Activated T-cell treated with anti-CD3 and anti-CD28 coated beads for 24 hours (primary cell): Measurements from ENCODE around the gene NMRK2.
"Not testable (repeated sequence)": the region's sequence is repeated elsewhere in the genome, so short reads cannot be mapped to it uniquely, and the experiment has no call there.

ENCODE experiments used
- DNase-seq: peaks from one replicate; pipeline ENCODE4 v3.0.0-alpha.2; 2020; ENCODE audit warnings: low read depth

Gene NMRK2

DNA sequence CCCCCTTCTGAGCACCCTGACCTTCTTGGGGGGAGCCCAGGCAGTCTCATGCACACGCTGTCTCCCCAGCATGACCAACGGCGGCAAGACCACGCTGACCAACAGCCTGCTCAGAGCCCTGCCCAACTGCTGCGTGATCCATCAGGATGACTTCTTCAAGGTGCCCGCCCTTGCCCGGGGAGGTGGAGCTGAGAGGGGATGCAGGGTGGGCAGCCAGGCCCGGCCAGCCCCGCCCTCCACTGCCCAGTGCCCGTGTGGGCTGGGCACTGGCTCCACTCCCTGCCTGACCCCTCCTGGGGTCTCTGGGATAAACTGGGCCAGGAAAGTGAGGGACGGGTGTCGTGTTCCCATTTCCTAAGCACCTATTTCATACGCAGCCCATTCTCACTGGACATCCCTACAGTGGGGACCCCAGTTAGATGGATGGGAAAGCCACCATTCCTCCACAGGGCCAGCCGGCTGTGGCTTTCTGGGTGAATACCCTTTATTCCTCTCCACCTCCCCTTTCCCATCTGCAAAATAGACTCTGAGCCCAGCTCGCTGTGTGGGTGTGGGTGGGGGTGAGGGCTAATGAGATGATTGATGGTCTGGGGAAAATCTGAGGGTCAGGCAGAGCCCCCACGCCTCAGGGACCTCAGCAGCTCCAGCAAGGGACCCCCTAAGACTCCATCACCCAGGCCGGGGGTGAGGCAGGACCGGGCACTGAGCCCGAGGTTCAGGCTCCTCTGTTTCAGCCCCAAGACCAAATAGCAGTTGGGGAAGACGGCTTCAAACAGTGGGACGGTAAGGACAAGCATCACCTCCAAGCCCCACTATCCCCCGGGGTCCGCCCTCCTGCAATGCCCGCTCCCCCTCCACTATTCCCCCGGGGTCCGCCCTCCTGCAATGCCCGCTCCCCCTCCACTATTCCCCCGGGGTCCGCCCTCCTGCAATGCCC, 3.9 kb downstream of the NMRK2 start:
- no peak for DNase-seq

DNA sequence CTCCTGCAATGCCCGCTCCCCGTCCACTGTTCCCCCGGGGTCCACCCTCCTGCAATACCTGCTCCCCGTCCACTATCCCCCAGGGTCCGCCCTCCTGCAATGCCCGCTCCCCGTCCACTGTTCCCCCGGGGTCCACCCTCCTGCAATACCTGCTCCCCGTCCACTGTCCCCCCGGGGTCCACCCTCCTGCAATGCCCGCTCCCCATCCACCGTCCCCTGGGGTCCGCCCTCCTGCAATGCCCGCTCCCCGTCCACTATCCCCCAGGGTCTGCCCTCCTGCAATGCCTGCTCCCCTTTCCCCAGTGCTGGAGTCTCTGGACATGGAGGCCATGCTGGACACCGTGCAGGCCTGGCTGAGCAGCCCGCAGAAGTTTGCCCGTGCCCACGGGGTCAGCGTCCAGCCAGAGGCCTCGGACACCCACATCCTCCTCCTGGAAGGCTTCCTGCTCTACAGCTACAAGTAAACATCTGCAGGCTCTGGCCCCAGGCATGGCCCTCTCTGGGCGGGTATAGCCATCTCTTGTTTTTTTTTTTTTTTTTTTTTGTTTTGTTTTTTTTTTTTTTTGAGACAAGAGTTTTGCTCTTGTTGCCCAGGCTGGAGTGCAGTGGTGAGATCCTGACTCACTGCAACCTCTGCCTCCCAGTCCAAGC, 5.6 kb downstream of the NMRK2 start:
- DNase-seq, result not testable (repeated sequence)

DNA sequence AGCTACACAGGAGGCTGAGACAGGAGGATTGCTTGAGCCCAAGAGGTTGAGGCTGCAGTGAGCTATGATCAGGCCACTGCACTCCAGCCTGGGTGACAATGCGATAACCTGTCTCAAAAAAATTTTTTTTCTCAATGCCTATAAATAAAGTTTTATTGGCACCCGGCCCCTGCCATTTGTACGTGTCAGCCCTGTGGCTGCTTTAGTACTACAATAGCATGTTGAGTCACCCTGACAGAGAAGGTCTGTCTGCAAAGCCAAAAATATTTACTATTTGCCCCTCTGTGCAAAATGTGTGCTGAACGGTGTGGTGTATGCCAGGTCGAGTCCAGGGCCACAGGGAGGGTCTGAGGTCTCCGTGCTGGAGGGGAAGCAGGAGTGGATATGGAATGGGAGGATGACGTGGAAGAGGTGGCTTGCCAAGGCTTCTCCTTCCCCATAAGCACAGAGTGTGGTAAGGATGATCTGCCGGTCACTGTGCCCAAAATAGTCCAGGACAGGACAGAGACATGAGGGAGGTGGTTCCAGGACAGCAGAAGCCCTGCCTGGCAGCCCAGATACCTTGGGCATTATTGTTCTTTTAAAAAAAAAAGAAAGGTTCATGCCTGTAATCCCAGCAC, 10.0 kb downstream of the NMRK2 start:
- no peak for DNase-seq

DNA sequence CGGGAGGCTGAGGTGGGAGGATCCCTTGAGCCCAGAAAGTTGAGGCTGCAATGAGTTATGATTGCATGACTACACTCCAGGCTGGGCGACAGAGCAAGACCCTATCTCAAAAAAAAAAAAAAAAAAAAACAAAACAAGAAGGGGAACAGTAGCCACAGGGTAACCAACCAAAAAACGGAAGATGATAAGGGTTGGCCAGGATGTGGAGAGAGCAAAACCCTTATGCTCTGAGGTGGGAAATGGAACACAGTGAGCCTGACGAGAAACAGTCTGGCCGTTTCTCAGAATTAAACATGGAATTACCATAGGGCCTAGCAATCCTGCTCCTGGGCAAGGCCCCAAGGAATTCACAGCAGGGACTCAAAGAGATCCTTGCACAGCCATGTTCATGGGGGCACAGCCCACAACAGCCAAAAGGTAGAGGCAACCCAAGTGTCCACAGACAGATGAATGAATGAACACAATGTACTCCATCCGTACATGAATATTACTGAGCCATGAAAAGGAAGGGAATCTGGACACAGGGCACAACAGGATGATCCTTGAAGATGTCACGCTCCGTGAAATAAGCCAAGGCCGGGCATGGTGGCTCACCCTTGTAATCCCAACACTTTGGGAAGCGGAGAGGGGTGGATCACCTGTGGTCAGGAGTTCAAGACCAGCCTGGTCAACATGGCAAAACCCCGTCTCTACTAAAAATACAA, 11.3 kb downstream of the NMRK2 start:
- no peak for DNase-seq

DNA sequence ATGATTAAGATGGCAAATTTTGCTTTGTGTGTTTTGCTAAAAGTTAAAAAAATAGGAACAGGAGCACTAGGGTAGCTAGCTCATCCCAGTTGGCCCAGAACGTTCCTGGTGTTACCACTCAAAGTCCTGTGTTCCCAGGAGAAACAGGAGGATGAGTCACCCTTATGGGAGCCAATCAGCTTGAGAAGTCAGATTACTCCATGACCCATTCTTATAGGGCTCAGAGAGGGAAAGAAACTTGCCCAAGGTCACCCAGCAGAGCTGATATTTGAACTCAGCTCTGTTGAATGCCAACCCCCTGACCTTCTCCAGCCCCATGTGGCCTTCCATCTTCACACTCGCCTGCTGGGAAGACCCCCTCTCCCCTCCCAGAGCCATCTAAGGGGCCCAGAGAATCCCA, 13.0 kb downstream of the NMRK2 start:
- DNase-seq, result no peak

DNA sequence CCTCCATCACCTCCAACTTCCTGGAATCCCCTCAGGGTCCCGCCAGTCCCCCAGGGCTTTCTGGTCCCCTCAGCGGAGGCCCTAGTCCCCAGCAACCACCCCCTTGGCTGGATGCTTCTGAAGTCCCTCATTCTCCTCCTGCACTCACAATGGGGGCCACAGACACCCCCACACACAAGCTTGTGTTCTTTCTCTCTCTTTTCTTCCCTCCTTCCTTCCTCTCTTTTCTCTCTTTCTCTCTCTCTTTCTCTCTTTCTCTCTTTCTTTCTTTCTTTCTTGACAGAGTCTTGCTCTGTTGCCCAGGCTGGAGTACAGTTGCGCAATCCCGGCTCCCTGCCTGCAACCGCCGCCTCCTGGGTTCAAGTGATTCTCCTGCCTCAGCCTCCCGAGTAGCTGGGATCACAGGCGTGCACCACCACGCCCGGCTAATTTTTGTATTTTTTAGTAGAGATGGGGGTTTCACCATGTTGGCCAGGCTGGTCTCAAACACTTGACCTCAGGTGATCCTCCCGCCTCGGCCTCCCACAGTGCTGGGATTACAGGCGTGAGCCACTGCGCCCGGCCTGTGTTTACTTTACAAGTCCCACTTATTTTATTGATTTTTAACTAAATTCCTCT, 14.6 kb downstream of the NMRK2 start:
- not testable (repeated sequence) for DNase-seq

DNA sequence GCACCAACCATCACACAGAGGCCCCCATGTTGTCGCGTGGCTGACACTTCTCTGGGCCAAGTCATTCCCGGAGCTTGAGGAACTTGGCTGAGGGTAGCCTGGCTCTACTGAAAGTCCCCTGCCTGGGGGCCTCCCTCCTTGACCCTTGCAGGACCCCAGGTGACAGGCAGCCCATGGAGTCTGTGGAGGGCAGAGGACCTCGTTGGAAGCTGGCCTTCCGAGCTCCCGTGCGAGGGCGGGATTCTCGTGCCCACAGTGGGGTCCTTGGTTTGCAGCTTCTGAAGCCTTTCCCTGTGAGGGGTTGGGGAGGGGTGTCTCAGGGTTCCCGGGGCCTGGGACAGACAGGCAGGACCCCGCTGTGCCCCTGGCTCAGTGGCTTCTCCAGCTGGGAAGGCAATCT, 16.4 kb downstream of the NMRK2 start:
- DNase-seq, result no peak

DNA sequence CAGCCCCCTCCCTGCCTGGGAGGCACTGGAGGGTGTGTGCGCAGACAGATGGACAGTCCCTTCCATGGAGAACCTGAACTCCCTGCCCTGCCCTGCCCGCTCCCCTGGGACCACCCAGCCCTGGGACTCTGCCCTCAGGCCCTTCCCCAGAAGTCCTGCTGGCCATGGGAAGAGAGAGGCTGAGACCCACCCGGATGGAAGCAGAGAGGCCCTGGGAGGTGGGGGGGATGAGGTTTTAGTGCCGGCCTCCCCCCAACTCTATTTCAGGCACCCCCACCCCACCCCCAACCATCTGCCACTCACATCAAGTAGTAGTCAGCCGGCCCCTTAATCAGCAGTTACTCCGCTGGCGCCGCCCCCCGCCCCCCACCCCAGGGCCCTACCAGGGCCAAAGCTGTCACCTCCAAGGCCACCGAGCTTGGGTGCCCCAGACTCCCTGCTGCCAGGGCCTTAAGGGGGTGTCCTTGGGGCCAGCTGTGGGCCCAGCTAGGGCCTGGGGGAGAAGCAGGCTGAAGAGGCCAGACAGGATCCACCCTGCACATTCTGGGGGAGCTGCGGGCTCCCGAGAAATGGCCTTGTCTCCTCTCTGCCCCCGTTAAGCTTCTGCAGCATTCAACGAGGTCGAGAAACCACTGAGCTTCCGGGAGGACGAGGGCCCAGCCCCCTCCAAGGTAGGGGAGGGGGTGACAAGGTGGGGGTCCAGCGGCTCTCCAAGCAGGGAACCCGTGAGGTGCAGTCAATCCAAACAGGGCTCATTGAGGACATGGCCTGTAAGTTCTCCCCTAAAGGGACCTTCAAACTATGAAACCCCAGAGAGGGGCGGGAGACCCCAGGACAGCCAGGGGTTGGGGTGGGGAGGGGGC, 17.4 kb downstream of the NMRK2 start:
- no peak for DNase-seq

DNA sequence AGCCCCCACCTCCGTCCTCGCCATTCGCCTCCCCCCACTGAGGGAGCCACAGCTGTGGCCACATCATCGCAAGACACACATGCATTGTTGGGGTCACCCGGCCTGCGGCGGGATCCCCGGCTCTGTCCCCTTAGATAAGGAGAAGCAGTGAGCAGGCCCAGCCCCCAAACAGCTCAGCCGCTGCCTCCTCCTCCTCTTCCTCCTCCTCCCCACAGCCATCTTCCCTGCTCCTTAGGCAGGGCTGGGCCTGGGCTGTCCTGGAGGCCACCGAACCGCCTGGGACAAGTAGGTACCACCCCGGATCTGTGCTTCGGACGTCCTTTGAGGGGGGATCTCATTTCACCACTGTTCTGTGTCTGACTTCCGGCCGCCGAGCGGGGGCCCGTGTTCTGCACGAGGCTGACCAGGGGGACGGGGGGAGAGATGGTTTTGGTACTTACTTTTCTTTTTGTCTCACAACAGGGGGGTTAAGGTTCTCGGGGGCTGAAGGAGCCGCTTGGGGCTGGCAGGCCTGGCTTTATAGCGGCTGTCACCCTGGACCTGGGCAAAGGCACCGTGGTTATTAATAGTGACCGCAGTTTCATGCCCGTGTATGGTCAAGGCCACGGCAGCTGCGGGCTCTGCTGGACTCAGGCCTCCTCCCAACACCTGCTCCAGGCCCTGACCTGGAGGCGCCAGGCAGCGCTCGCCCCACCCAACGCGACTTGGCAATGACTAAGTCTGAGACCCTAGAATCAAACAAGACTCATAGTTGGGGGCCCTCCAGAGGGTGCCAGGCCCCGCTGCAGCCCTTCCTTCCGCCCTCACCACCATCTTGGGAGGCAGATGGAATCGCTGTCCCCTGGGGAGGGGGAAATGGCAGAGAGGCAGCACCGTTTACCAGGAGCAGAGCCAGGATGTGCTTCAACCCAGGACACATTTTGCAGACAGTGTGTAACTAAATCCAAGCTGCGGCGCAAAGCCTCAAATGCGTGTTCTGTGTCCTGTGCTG, 18.3 kb downstream of the NMRK2 start:
- no peak for DNase-seq

DNA sequence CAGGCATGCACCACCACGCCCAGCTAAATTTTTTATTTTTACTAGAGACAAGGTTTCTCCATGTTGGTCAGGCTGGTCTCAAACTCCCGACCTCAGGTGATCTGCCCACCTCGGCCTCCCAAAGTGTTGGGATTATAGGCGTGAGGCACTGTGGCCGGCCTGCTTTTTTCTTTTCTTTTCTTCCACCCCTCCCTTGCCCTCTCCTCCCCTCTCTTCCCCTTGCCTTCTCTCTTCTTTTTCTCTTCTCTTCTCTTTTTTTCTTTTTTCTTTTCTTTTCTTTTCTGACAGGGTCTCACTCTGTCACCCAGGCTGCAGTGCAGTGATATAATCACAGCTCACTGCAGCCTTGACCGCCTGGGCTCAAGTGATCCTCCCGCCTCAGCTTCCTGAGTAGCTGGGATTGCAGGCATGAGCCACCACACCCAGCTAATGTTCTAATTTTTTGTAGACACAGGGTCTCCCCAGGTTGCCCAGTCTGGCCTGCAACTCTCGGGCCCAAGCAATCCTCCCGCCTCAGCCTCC, 19.9 kb downstream of the NMRK2 start:
- not testable (repeated sequence) for DNase-seq

DNA sequence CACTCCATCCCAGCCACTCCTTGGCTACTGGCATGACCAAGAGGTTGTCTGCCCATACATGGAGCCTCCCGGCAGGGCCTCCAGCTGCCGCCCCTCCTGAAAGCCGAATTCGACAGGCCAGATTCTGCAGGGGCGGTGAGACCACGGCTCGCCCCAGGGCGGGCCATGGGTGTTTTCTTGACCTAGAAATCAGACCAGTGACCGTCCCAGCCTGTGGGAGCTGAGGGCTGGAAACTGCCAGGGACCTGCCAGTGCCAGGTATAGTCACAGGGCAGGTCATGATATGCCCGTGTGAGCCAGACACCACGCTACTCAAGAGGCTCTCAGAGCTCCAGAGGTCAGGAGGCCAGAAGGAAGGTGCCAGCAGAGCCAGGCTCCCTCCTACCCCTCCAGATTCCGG, 21.2 kb downstream of the NMRK2 start:
- DNase-seq, result no peak

DNA sequence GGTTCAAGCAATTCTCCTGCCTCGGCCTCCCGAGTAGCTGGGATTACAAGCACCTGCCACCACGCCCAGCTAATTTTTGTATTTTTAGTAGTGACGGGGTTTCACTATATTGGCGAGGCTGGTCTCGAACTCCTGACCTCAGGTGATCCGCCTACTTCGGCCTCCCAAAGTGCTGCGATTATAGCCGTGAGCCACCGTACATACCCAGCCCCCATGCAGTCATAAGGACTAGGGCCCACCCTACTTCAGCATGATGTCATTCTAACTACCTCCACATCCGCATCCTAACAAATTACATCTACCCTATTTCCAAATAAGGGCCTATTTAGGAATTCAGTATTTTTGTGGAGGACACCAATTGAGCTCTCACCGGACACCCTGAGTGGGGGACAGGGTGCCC, 22.4 kb downstream of the NMRK2 start:
- not testable (repeated sequence) for DNase-seq

DNA sequence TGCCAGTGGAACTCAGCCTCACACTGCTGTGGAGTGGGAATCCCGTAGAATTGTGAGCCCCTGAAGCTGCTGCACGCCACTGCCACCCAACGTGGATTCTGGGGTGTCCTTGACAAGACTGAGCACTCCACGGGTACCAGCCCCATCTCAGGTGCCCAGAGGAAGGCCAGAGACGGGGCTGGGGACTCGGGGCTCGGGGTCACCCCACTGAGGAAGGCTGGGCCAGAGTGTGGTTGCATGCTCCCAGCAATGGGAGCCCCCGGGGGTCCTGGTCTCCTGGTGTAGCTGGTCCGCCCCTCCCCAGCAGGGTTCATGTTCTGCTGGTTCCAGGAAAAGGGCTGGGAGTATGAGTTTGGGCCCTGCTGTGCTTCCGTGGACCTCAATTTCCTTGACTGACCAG, 22.8 kb downstream of the NMRK2 start:
- no peak for DNase-seq

DNA sequence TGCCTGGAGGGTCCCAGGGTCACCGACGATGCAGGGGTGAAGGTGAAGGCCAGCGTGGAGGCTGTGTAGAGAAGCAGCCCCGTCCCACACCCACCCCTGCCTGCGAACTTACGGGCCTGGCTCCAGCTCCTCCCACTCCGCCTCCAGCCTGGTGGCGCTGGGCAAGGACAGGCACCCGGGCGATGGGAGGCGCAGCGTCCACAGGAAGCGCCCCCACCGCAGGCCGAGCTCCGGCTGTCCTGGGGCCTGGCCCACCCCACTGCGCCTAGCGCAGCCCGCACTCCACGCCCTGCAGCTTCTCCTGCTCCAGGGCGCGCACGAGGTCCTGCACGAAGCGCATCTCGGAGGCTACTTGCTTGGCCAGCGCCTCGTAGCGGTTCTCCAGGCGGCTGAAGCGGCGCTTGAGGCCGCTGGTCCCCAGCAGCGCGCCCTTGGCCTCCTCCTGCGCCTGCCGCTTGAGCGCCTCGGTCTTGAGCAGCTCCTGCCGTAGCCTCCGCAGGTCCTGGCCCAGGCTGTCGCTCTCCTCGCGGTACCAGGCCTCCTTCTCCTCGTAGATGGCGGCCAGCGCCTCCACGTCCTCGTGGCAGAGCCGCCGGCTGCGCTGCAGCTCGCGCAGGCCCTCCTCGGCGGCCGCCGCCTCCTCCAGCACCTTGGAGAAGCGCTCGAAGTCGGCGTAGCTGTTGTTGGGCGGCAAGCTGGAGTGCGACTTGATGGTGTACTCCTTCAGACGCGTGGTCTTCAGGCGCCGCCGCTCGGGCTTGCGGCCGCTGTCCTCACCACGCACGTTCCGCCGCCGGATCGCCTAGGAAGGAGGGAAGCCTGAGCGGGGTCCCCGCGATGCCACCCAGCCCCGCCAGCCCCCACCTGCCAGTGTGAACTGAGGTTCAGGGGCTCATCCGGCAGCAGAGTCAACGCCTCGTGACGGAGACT, 26.2 kb downstream of the NMRK2 start:
- no peak for DNase-seq

DNA sequence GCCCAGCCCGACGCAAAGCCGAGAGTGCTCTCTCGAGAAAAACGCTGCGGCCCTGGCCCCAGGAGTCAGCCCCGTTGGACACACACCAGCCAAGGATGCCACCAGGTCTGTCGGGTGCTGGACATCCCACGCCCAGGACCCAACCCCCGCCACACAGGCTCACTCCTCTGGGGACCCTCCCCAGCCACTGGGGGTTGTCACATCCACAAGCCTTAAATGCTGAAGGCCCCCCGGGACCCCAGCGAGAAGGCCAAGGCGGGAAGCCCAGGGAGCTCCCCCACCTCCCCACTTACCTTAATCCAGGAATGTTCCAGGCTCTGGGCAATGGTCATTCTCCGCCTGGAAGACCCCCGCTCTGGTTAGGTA, 26.9 kb downstream of the NMRK2 start:
- DNase-seq, result no peak

DNA sequence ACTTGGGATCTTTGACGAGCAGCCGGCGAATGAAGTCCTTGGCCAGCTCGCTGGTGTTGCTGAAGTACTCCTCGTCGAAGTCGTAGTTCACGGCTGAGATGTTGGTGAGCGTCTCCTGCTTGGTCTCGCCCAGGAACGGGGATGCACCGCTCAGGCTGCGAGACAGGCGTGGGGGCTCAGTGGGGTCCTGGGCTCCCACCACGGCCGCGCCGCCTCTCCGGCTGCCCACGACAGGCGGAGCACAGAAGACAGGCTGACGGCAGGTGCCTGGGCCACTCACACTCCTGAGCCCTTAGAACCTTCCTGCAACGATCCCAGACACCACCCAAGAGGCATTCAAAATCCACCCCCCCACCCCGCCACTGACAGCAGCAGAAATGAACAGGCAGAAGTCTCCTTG, 28.1 kb downstream of the NMRK2 start:
- DNase-seq, result no peak

DNA sequence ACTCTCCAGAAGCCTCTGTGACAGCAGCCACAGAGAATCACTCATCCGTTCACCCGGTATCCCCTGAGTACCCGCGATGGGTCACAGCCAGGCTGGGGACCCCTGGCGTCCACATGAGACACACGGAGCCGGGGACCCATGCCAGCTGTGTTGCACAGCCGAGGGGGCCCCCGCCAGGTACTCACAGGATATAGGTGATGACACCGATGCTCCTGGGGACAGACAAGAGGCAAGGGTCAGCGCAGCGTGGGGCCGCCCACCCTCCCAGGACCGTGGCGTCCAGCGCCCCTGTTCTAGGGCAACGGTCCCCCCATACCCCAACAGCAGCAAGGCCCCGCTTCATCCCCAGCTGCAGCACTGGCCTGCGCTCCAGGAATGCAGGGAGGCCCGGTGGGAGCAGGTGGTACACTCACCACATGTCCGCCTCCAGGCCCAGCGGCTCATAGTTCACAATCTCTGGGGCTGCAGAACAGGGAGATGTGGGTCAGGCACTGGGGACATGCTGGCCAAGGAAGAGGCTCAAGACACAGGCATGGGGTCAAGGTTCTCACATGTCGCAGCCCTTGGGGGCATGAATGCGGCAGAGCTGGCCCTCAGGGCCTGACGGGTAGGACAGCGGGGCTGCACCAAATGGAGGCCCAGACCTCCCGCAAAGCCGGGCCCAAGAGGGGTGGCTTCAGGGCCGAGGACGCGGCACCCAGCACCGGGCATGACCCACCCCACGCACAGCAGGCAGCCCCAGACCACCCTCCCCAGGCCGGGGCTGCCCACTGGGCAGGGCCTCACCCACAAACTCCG, 30.8 kb downstream of the NMRK2 start:
- no peak for DNase-seq
